ENCODE data around the gene JTB. TPM values are rescaled to one million over a fixed set of nuclear protein-coding genes. Genes with fewer than 3 reads are reported as not detected.
"Not testable (repeated sequence)": the region's sequence is repeated elsewhere in the genome, so short reads cannot be mapped to it uniquely, and the experiment has no call there.

Gene JTB
- polyA plus RNA-seq, 1 donor from 2014 or later = 257 TPM

GRCh38 chr1:154000420-154000819 lies 22.9 kb upstream of the JTB start:
- Histone ChIP-seq H3K4me2 (ENCODE audit: low read length) (no peak overlapping the region), H2AFZ (ENCODE audit: low read depth, low read length) (no peak overlapping the region), H3K79me2 (replicated peaks; ENCODE audit: insufficient read depth, low read length) (no peaks in the 10 kb centered on the region), H3K9me3 (ENCODE audit: low read length) (no peaks in the 10 kb centered on the region), H4K20me1 (ENCODE audit: insufficient read depth) (no peaks in the 10 kb centered on the region), H3K27ac (ENCODE audit: low read length) (no peak overlapping the region), H3F3A (ENCODE audit: insufficient read depth, low read length, poor library complexity, severe bottlenecking) (no peaks in the 10 kb centered on the region), H3K9me2 (ENCODE audit: insufficient read depth, low read length) (no peaks in the 10 kb centered on the region), H3K27me3 (ENCODE audit: insufficient read depth, low read depth, low read length) (no peaks in the 10 kb centered on the region), H3K9ac (ENCODE audit: low read length) (no peak overlapping the region), H3K36me3 (ENCODE audit: insufficient read depth, low read length) (peaks cover 3% of the 10 kb centered on the region), H3K4me3 (ENCODE audit: low read length) (no peak overlapping the region)
- TF ChIP-seq EP300 (conservative IDR thresholded peaks at IDR 0.05; ENCODE audit: poor library complexity, severe bottlenecking) = no peak
- no peak for TF ChIP-seq CTCF (IDR thresholded peaks at IDR 0.05; ENCODE audit: poor library complexity, severe bottlenecking)
- TF ChIP-seq MXI1 (conservative IDR thresholded peaks at IDR 0.05; ENCODE audit: poor library complexity, severe bottlenecking) = no peak
- no peak for TF ChIP-seq SMC3 (conservative IDR thresholded peaks at IDR 0.05; ENCODE audit: poor library complexity)
- no peak for TF ChIP-seq RAD21 (conservative IDR thresholded peaks at IDR 0.05)
- no peak for TF ChIP-seq POLR2AphosphoS5 (IDR thresholded peaks at IDR 0.05)
- no peak for TF ChIP-seq TAF1 (IDR thresholded peaks at IDR 0.05; ENCODE audit: low read depth)
- no peak for TF ChIP-seq EZH2 (IDR thresholded peaks at IDR 0.05; ENCODE audit: borderline replicate concordance, insufficient read depth, low read length, poor library complexity, severe bottlenecking)
- TF ChIP-seq REST (IDR thresholded peaks at IDR 0.05; ENCODE audit: borderline replicate concordance) = no peak

- H3F3A ChIP-seq (ENCODE audit: insufficient read depth, low read length, poor library complexity, severe bottlenecking); H3K27ac ChIP-seq (ENCODE audit: low read length); H2AFZ ChIP-seq (ENCODE audit: low read depth, low read length); H3K4me3 ChIP-seq (ENCODE audit: low read length); H3K4me2 ChIP-seq (ENCODE audit: low read length); H3K27me3 ChIP-seq (ENCODE audit: insufficient read depth, low read depth, low read length); H3K9ac ChIP-seq (ENCODE audit: low read length); H3K79me2 ChIP-seq (replicated peaks; ENCODE audit: insufficient read depth, low read length); H3K9me2 ChIP-seq (ENCODE audit: insufficient read depth, low read length); H4K20me1 ChIP-seq (ENCODE audit: insufficient read depth); H3K36me3 ChIP-seq (ENCODE audit: insufficient read depth, low read length); H3K9me3 ChIP-seq (ENCODE audit: low read length): not testable (repeated sequence)
Observed at GRCh38 chr1:153996882-153997281, 19.4 kb upstream of the JTB start.

- Histone ChIP-seq H3K4me3 (ENCODE audit: low read length) (no peak overlapping the region), H3K36me3 (ENCODE audit: insufficient read depth, low read length) (peaks cover 8% of the 10 kb centered on the region), H3K4me2 (ENCODE audit: low read length) (no peak overlapping the region), H3K27ac (ENCODE audit: low read length) (no peak overlapping the region), H3K9me2 (ENCODE audit: insufficient read depth, low read length) (no peaks in the 10 kb centered on the region), H4K20me1 (ENCODE audit: insufficient read depth) (no peaks in the 10 kb centered on the region), H2AFZ (ENCODE audit: low read depth, low read length) (no peak overlapping the region), H3K27me3 (ENCODE audit: insufficient read depth, low read depth, low read length) (no peaks in the 10 kb centered on the region), H3F3A (ENCODE audit: insufficient read depth, low read length, poor library complexity, severe bottlenecking) (no peaks in the 10 kb centered on the region), H3K9ac (ENCODE audit: low read length) (no peak overlapping the region), H3K9me3 (ENCODE audit: low read length) (no peaks in the 10 kb centered on the region), H3K79me2 (replicated peaks; ENCODE audit: insufficient read depth, low read length) (peaks cover 14% of the 10 kb centered on the region)
- TF ChIP-seq EP300 (conservative IDR thresholded peaks at IDR 0.05; ENCODE audit: poor library complexity, severe bottlenecking) (no peak), POLR2AphosphoS5 (IDR thresholded peaks at IDR 0.05) (no peak), SMC3 (conservative IDR thresholded peaks at IDR 0.05; ENCODE audit: poor library complexity) (no peak), RAD21 (conservative IDR thresholded peaks at IDR 0.05) (no peak), MXI1 (conservative IDR thresholded peaks at IDR 0.05; ENCODE audit: poor library complexity, severe bottlenecking) (no peak), REST (IDR thresholded peaks at IDR 0.05; ENCODE audit: borderline replicate concordance) (no peak), EZH2 (IDR thresholded peaks at IDR 0.05; ENCODE audit: borderline replicate concordance, insufficient read depth, low read length, poor library complexity, severe bottlenecking) (no peak), TAF1 (IDR thresholded peaks at IDR 0.05; ENCODE audit: low read depth) (no peak), CTCF (IDR thresholded peaks at IDR 0.05; ENCODE audit: poor library complexity, severe bottlenecking) (no peak)
Observed at GRCh38 chr1:153995640-153996039, 18.2 kb upstream of the JTB start.

All from neural cell (in vitro differentiated cells).